GM18517 (cell line): ENCODE measurements around the gene DGKH.
"Not testable (repeated sequence)": the region's sequence is repeated elsewhere in the genome, so short reads cannot be mapped to it uniquely, and the experiment has no call there.

ENCODE experiments used
- ATAC-seq: cut with Tn5 transposase; IDR thresholded peaks from one replicate; pipeline ENCODE4 v1.9.1; 2021; ENCODE audit warnings: mild to moderate bottlenecking, moderate library complexity; ENCODE audit not compliant: unreplicated experiment

DGKH gene

GRCh38 chr13:42223681-42224080, 175.2 kb downstream of the DGKH start:
- no peak for ATAC-seq

DNA sequence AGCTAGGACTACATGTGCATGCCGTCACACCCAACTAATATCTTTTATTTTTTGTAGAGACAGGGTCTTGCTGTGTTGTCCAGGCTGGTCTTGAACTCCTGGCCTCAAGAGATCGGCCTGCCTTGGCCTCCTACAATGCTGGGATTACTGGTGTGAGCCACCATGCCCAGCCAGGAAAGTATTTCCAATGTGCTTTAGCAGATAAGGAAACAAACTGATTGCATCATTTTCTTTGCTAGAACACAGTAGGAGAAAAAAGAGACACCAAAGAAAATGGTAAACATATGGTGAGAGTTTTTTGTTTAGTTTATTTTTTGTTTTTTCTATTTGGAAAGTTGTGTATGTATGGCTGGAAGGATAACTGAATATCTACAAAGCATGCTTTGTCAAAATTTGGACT, 176.6 kb downstream of the DGKH start:
- ATAC-seq = no peak

DNA sequence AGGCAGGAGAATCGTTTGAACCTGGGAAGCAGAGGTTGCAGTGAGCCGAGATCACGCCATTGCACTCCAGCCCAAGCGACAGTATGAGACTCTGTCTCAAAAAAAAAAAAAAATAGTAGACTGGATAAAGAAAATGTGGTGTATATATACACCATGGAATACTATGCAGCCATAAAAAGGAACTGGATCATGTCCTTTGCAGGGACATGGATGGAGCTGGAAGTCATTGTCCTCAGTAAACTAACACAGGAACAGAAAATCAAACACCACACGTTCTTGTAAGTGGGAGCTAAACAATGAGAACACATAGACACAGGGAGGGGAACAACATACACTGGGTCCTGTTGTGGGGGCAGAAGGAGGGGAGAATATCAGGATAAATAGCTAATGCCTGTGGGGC, 178.3 kb downstream of the DGKH start:
- not testable (repeated sequence) for ATAC-seq

DNA sequence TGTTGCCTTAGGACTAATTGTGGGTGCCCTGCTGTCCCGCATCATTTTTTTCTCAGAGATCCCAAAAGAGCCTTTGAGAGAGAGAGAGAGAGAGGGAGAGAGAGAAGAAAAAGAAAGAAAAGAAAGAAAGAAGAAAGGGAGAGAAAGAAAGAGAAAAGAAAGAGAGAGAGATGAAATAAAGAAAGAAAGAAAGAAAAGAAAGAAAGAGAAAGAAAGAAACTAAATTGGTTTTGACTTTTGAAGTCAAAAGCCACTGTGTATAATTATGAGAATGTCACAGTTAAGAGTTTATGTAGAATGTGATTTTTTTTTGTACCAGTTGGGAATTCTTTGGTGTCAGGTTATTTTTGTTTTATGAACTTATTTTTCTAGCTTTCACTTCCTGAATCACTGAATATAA, 180.1 kb downstream of the DGKH start:
- ATAC-seq = no peak

GRCh38 chr13:42229287-42229686, 180.8 kb downstream of the DGKH start:
- no peak for ATAC-seq

GRCh38 chr13:42232671-42233070, 184.2 kb downstream of the DGKH start:
- no peak for ATAC-seq

DNA sequence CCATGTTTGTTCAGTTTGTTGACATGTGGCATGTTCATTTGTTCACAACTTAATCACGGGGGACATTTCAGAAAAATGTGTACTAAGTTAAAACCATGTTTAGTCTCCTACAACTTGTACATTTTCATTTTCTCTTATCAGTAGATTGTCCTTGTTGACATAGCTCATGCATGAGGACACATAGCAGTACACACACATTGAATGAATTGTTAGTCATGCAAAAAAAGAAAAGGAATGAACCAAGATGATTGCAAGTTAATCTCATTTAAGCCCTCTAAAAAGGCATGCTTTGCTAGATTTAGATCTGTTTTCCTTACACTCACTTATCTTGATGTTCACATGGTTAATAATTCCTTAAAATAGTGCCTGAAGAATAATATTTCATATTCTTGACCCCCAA, 185.3 kb downstream of the DGKH start:
- no peak for ATAC-seq

DNA sequence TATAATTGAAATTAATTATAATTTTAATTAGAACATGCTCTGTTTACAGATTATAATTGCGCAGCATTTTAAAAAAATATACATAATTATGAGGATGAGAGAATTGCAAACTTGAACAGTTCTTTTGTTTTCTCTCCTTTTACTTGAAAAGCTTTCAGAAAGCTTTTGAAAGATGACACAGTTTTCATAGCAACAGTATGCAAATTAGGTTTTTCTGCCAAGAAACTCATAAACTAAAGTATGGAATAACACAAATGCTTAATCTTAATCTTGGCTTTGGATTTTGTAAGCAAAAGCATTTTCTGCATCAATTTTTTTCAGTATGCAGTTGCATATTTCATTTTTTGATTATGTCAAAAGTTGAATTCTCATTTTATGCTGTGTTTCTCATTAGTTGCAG, 190.7 kb downstream of the DGKH start:
- no peak for ATAC-seq

DNA sequence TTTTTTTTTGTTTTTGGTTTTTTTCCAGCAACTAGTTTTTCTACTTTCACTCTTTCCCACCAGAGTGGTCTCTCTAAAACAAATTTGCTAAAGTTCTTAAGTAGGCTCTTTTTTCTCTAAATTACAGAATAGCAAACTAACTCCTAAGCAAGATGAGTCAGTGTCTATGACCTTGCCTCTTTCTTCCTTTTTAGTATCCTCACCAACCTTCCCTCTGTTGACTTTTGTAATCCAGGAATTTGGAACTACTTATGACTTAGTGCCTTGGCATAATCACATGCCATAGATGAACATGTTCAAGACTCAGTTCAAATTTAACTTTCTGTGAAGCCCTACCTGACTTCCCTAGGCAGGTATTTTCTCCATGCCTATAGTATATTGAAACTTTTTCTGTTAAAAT, 191.2 kb downstream of the DGKH start:
- no peak for ATAC-seq

GRCh38 chr13:42246541-42246940, 198.1 kb downstream of the DGKH start:
- no peak for ATAC-seq

DNA sequence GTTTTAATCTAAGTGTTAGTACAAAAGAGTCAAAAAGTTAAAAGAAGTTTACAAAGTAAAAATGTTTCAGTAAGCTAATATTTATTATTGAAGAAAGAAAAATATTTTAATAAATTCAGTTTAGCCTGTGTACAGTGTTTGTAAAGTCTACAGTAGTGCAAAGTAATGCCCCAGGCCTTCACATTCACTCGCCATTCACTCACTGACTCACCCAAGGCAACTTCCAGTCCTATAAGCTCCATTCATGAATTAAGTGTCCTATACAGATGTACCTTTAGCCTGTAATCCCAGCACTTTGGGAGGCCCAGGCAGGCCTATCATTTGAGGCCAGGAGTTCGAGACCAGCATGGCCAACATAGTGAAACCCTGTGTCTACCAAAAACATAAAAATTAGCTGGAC, 199.4 kb downstream of the DGKH start:
- ATAC-seq = no peak

GRCh38 chr13:42255886-42256285, 207.4 kb downstream of the DGKH start:
- no peak for ATAC-seq

DNA sequence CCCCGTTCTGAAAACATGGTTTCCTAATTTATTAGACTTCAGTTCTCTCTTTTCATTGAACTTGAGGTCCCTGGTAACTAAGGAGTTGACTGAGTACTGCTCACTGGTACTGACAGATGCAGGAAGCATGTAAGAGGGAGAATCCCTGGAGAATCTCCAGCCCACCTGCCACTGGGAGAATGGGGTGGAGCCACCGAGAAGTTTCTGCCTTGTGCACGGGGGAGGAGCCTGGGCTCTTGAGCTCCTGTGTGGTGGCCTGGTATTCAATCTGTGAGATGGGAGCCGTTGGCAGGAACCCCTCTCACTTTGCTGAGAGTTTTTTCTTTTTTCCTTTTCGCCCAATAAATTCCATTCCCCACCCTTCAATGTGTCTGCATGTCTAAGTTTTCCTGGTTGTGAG, 210.3 kb downstream of the DGKH start:
- ATAC-seq = no peak

GRCh38 chr13:42259515-42259914, 211.1 kb downstream of the DGKH start:
- ATAC-seq = no peak

DNA sequence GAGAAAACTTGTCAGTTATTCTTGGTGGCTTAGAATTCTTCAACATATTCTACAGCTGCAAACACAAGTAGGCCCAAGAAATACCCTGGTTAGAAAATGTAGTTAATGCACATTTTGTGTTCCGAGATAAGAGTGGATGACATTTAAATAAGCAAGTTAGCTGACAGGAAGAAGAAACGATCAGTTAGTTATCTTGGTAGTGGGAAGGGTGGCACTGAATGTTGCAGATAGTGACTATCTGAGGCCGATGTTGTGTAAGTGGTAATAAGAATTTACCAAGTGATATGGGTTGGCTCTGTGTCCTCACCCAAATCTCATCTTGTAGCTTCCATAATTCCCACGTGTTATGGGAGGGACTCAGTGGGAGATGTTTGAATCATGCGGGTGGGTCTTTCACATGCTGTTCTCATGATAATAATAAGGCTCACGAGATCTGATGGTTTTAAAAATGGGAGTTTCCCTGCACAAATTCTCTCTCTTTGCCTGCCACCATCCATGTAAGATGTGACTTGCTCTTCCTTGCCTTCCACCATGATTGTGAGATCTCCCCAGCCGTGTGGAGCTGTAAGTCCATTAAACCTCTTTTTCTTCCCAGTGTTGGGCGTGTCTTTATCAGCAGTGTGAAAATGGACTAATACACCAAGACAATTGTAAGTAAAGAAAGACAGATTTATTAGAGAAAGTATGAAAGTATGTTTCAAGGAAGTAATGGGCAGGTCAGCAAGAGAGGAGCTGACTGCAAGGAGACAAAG, 212.6 kb downstream of the DGKH start:
- no peak for ATAC-seq

DNA sequence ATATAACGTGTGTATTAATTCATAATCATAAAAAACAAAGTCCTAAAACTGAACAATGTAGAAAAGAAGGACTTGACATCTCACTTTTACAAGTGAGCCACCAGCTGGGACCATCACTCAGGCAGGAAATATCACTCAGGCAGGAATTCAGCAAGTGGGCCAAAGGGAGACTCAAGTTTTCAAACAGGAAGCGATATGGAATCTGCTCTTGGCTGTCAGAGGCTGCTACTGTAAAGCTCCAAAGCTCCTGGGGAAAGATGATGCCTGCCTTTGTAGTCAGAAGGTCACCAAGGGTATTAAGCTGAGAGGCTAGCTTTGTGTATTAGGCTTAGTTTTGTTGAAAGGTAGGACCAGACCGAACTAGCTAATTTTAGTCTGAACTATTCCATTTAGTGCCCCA, 218.0 kb downstream of the DGKH start:
- no peak for ATAC-seq

DNA sequence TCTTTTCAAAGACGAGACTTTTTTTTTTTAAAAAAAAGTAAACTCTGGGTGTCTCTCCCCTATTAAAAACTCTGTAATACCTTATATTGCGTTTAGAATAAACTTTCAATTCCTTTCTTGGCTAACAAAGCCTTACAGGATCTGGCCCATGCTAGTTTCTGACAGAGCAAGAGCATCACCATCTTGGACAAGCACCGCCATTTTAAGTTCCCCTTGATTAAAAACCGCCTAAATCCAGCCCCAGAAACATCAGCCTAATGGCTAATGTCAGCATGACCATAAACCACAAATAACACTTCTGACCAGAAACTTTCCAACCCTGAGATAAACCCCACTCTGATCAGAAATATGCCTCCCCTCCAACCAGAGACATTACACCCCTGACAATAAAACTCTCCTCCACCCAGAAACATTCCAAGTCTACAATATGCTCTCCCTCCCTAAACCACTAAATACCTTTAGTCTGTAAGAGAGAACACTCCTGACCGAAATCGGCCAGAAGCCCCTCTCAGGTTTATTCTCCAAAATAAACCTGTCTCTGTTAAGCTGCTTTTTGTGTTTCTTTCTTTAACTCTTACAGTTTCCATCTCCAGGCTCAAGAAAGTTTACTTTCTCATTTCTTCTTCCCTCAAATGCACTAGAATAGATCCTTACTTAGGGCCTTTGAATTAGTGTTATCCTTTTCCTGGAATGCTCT, 221.9 kb downstream of the DGKH start:
- ATAC-seq = no peak

DNA sequence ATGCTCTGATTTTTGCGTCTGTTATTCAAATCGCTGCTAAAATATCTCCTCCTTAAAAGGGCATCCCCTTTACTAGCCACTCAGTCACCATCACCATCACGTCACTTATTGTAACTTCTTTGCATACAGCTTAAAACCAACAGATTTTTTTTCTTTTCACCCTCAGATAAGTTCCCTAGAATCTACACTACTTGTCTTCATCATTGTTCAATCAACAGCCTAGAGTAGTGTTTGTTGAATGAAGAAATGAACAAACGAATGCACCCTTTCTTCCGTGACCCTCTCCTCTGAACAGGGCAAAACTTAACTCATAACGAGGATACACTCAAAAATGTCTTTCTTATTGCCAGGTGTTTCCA, 222.4 kb downstream of the DGKH start:
- no peak for ATAC-seq

DNA sequence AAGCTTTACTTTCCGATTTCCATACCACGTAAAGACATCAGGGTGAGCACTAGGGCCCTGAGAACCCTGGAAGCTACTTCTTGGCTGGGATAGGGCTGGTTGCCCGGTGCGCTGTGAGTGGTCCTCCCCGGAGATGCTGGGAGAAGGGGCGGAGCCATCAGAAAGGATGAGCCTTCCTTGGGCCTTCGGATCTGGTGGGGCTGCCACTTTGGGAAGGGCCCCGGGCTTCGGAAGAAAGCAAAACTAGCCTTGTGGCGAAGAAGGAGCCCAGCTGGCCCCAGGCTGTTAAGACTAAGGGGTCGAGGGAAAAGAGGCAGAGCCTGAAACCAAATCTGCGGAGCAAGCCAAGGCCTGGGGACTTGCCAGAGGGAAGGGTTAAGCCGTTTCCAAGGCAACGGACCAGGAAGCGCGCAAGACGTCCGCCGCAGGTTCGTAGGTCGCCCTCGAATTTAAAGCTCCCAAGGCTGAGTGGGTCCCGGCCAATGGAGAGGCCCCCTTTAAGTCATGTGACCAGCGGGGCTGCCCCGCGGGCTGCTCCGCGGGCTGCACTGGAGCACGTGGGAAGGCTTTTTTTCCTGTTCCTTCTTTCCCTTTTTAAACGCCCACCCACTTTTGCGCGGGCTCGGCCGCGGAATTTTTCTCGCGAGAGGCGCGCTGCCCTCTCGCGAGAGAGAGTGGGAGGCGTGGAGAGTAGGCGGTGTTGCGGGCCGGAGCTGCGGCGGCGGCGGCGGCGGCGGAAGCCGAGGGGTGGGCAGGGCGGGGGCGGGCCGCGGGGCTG, 223.1 kb downstream of the DGKH start:
- peak; percentile 83 for ATAC-seq

DNA sequence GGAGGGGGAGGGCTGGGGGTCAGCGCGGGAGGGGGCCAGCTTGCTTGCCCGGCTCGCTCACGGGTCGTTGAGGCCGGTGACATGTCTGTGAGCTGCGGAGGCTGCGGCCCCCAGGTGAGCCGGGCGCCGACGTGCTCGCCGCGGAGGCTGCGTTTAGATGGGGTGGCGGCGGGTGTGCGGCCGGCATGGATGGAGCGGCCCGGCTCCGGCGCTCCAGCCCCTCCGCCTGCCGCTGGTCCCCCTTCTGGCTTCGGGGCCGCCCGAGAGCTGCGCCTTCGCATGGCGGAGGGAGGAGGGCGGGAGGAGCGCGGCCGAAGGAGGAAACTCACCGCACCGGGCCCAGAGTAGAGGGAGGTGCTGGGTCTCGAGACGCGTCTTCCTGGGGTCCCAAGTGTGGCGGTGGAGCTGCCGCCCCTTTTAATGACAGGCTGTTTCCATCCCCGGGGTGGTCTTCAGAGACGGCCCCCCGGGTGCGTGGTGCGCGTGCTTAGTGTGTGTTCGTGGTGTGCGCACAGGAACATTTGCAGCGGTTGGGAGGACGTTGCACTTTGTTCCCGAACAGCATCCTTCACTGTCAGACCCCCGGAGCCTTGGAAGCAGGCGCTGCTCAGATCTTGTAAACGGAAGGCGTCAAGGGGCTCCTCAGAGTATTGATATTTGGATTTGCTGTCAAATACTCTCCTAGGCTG, 223.8 kb downstream of the DGKH start, which contains the start of gene AKAP11:
AKAP11 (plus strand) TSS at position 38 of the 689 bp plus-strand sequence. CDS start 14,197 bp downstream, outside the sequence.
- ATAC-seq = peak; percentile 18

- ATAC-seq = no peak
These were observed 224.3 kb downstream of the DGKH start for GRCh38 chr13:42272804-42273175.
